ENCODE data around the gene CATSPERD.

The CATSPERD gene

GRCh38 chr19:5800361-5801270, 80.2 kb downstream of the CATSPERD start:
- FAIRE-seq = no peak
- no peak for TF ChIP-seq POLR2A (IDR thresholded peaks at IDR 0.05; ENCODE audit: low read depth, low read length)
- DNase-seq (ENCODE audit: insufficient read length, low spot score) = no peak

DNA sequence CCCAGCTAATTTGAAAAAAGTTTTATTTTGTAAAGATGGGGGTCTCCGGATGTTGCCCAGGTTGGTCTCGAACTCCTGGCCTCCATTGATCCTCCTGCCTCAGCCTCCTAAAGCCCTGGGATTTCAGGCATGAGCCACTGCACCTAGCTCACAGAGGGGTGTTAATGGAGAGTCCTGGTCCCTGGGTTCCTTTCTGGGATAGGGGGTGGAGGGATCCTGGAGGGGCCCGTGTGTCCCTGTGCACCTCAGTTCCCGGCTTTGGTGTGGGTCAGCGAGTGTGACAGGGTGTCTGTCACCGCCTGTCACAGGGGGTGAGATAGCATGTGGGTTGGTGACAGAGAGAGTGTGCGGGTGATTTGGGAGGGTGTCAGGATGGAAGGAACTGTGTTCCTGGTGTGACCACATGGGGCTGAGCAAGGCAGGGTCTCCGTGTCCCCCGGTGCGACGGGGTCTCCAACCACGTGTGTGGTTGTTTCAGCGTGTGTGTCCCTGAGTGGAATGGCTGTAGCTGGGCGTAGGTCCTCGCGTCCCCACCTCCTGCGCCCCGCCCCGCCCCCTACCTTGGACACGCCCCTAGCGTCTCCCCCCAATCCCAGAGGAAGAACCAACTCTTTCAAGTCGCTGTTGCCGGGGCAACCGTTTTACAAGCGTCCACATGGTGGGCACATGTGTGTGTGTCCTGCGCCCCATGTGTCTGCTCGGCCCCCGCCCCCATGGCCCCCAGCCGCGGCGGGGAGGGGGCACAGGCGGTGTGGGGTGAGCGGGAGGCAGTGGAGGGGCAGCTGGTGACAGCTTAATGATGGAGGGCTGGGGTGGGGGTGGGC, 81.6 kb downstream of the CATSPERD start:
- no peak for TF ChIP-seq POLR2A (IDR thresholded peaks at IDR 0.05; ENCODE audit: low read depth, low read length)
- FAIRE-seq (no peak), DNase-seq (ENCODE audit: insufficient read length, low spot score) (no peak)

DNA sequence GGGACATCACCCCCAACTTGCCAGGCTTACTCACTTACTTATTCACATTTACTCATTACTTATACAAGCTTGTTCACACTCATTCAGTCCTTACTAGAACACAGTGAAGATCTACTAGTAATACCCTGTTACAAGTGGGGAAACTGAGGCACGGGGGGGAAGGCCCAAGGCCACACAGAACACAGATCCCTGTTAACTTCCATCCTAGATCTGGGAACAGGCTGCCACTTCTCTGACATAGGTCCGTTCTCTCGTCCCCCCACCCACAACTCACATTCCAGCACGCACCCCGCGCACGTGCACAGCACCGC, 83.0 kb downstream of the CATSPERD start:
- DNase-seq (ENCODE audit: insufficient read length, low spot score) (no peak), FAIRE-seq (no peak)
- TF ChIP-seq POLR2A (IDR thresholded peaks at IDR 0.05; ENCODE audit: low read depth, low read length) = no peak

DNA sequence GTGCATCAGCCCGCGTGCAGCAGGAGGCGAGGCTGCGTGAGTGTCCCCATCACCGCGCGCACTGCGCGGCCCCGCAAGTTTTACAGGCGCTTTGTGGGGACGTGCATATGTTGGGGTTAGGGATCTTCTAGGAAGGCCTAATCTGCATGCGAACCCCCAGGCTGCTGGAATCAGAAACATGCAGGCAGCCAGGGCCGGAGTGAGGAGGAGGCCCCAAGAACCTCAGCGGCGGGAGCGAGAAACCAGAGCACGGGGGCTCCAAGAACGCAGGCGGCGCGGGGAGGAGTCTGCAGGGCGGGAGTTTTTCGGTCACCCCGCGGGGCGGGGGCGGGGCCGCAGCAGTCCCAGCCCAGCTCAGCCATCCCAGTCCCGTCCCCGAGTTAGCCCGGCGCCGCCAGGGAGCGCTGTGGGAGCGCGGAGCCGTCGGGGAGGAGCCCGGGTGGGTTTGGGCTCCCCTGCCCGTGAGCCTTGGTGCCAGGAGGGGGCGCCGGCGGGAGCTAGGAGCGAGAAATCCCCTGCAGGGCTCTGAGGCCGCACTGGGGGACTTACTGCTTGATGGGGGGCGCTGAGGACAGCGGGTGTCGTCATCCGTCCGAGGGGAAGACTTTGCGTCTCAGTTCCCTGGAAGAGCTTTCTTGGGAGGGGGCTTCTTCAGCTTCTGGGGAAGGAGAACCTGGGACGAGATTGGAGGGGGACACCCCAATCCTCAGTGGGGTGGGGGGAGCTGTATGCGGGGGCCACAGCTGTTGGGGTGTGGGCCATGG, 83.5 kb downstream of the CATSPERD start:
- FAIRE-seq (no peak), DNase-seq (ENCODE audit: insufficient read length, low spot score) (peak; percentile 99)
- TF ChIP-seq POLR2A (IDR thresholded peaks at IDR 0.05; ENCODE audit: low read depth, low read length) = no peak

- TF ChIP-seq POLR2A (IDR thresholded peaks at IDR 0.05; ENCODE audit: low read depth, low read length) = no peak
- FAIRE-seq (no peak), DNase-seq (ENCODE audit: insufficient read length, low spot score) (no peak)
These were observed 84.4 kb downstream of the CATSPERD start, which contains the start of gene NRTN for GRCh38 chr19:5804516-5805461. Gene NRTN, plus strand, starts transcription at chr19:5805067. Its CDS starts 19,099 bp downstream, at chr19:5824166.

- no peak for TF ChIP-seq POLR2A (IDR thresholded peaks at IDR 0.05; ENCODE audit: low read depth, low read length)
- FAIRE-seq = no peak
- DNase-seq (ENCODE audit: insufficient read length, low spot score) = peak; percentile 60
These were observed 85.2 kb downstream of the CATSPERD start for GRCh38 chr19:5805462-5806132.

DNA sequence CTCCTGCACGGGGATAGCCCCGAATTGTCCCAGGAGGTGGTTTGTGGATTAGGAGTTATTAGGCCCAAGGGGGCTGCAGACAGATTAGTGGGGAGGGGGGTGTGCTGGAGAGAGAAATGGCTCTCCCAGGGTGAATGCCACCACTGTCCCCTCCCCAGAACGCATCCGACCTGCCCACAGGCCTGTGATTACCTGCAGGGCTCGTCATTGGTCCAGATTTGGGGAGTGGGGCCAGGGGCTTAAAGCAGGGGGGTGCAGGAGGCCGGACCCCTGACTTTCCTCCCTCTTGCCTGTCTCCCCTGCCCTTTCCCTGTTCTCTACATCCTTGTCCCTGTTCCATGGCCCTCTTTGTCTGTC, 85.7 kb downstream of the CATSPERD start:
- no peak for DNase-seq (ENCODE audit: insufficient read length, low spot score)
- TF ChIP-seq POLR2A (IDR thresholded peaks at IDR 0.05; ENCODE audit: low read depth, low read length) = no peak
- no peak for FAIRE-seq

DNA sequence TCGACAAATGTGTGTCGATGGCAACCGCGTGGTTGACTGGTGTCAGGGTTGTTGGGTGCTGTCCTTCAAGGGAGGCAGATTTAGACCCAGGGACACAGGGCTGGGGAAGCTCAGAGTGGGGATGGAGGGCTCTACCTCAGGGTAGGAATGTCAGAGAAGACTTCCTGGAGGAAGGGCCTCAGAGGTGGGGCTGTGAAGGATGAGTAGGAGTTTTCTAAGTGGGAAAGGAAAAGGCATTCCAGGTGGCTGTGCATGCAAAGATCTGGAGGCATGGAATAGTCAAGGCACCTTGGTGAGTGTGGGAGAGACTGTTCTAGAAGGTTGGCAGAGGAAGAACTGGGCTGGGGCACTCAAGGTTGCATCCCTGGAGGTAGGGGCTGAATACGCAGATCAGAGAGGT, 86.5 kb downstream of the CATSPERD start:
- FAIRE-seq = no peak
- DNase-seq (ENCODE audit: insufficient read length, low spot score) = no peak
- no peak for TF ChIP-seq POLR2A (IDR thresholded peaks at IDR 0.05; ENCODE audit: low read depth, low read length)

- FAIRE-seq = no peak
- no peak for TF ChIP-seq POLR2A (IDR thresholded peaks at IDR 0.05; ENCODE audit: low read depth, low read length)
- DNase-seq (ENCODE audit: insufficient read length, low spot score) = no peak
These were observed 87.8 kb downstream of the CATSPERD start for GRCh38 chr19:5808120-5808816.

GRCh38 chr19:5809053-5809452, 88.6 kb downstream of the CATSPERD start:
- DNase-seq (ENCODE audit: insufficient read length, low spot score) (no peak), FAIRE-seq (no peak)
- TF ChIP-seq POLR2A (IDR thresholded peaks at IDR 0.05; ENCODE audit: low read depth, low read length) = no peak

DNA sequence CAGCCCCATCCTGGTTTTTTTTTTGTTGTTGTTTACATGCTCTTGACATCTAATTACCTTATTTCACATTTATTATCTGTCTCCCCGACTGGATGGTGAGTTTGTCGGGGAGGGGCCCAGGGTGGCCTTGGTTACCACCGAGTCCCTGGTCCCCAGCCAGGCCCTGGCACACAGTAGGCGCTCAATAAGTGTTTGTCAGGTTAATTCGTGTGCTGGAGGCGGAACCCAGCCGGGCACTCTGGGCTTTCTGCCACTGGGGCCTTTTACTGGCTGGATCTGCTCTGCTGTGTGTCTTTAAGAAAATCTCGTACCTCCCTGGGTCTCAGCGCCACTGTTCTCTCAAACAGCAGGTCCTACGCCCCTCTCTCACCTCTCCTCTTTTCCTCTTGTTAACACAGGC, 89.0 kb downstream of the CATSPERD start:
- TF ChIP-seq POLR2A (IDR thresholded peaks at IDR 0.05; ENCODE audit: low read depth, low read length) = no peak
- no peak for DNase-seq (ENCODE audit: insufficient read length, low spot score)
- FAIRE-seq = no peak

- TF ChIP-seq POLR2A (IDR thresholded peaks at IDR 0.05; ENCODE audit: low read depth, low read length) = no peak
- DNase-seq (ENCODE audit: insufficient read length, low spot score) (no peak), FAIRE-seq (no peak)
These were observed 90.7 kb downstream of the CATSPERD start for GRCh38 chr19:5811117-5811516.

All from H54 (cell line).